K562 (cell line): ENCODE measurements around the gene TARP.

Source experiments
- ATAC-seq: fragments of 200-7000 bp; cut with Tn5 transposase; 3 replicates; pipeline ENCODE4 v1.9.1; 2020; ENCODE audit warnings: moderate library complexity
- BruUV-seq: library from RNA; stranded (reverse); fragments of 400-500 nt; replicated peaks from 2 replicates; lab custom pipeline; 2021; lab: Mats Ljungman, UMichigan
- CTCF ChIA-PET: fragments of 300-600 bp; formaldehyde crosslinking; extraction: SDS; loops from one replicate; lab custom pipeline; 2021; ENCODE audit warnings: low intra/inter-chr PET ratio; lab: Yijun Ruan, JAX
- POLR2A ChIA-PET: fragments of 300-600, 350-650 bp; sonication (Branson Sonifier 250); formaldehyde crosslinking; extraction: SDS; loops from one replicate; lab custom pipeline; 2021; ENCODE audit warnings: antibody characterized with exemption, inconsistent platforms; lab: Yijun Ruan, JAX
- DNase-seq, 4 experiments: peaks; one replicate each; pipeline versions ENCODE4 v3.0.0 to v3.0.0-alpha.2; 2011 to 2018; ENCODE audit warnings: low spot score in 3 of 4, mixed read lengths in 3 of 4; ENCODE audit errors: extremely low read depth in 1 of 4
- FAIRE-seq: peaks from 2 replicates; lab custom pipeline; 2011; peaks lifted over from hg19 to GRCh38; lab: Jason Lieb, UNC
- H2AFZ ChIP-seq: 2 replicates; pipeline ENCODE4 v1.6.0; 2011; ENCODE audit warnings: low read depth, low read length, control low read depth, inconsistent platforms
- H3K27ac ChIP-seq: fragments of 200-600 bp; 3 replicates; pipeline ENCODE4 v1.8.0; 2011; ENCODE audit warnings: low read depth, mild to moderate bottlenecking, control low read depth, inconsistent platforms, low read length, moderate library complexity, mixed read lengths; ENCODE audit errors: extremely low read depth
- H3K27me3 ChIP-seq, 2 experiments: fragments of 300-600 bp in 1 of 2; 2 replicates in 1 of 2; 3 replicates in 1 of 2; pipeline versions ENCODE4 v1.6.0 to v1.8.0; 2011; ENCODE audit warnings: inconsistent platforms in 2 of 2, low read length in 2 of 2, mild to moderate bottlenecking in 1 of 2, mixed read lengths in 1 of 2, moderate library complexity in 1 of 2; ENCODE audit not compliant: control insufficient read depth in 2 of 2, insufficient read depth in 2 of 2
- H3K36me3 ChIP-seq: fragments of 300-600 bp; 3 replicates; pipeline ENCODE4 v1.8.0; 2011; ENCODE audit warnings: mild to moderate bottlenecking, low read length, inconsistent platforms; ENCODE audit not compliant: control insufficient read depth, insufficient read depth
- H3K4me1 ChIP-seq, 2 experiments: fragments of 200-600 bp in 1 of 2; replicated peaks in 1 of 2; 2 replicates in 1 of 2; 3 replicates in 1 of 2; pipeline versions ENCODE4 v1.5.1 to v1.8.0; 2011; ENCODE audit warnings: inconsistent platforms in 2 of 2, low read length in 2 of 2, mild to moderate bottlenecking in 1 of 2, mixed read lengths in 1 of 2, moderate library complexity in 1 of 2; ENCODE audit not compliant: control insufficient read depth in 2 of 2, insufficient read depth in 2 of 2
- H3K4me2 ChIP-seq: 2 replicates; pipeline ENCODE4 v1.6.1; 2011; ENCODE audit warnings: low read length, control low read depth, inconsistent platforms, mixed read lengths; ENCODE audit not compliant: insufficient read depth
- H3K4me3 ChIP-seq: fragments of 200-600 bp; sonication (generic), shearing (Covaris generic); 2 replicates; pipeline ENCODE4 v1.5.1; 2016; ENCODE audit warnings: control low read depth, inconsistent platforms
- H3K79me2 ChIP-seq: fragments of 200-600 bp; 3 replicates; pipeline ENCODE4 v1.8.0; 2011; ENCODE audit warnings: low read length, inconsistent platforms; ENCODE audit not compliant: control insufficient read depth, insufficient read depth
- H3K9ac ChIP-seq, 2 experiments: 2 replicates each; pipeline versions ENCODE4 v1.6.0 to v1.6.1; 2011; ENCODE audit warnings: low read depth in 2 of 2, low read length in 2 of 2, control low read depth in 1 of 2, inconsistent platforms in 1 of 2, mild to moderate bottlenecking in 1 of 2, mixed read lengths in 1 of 2; ENCODE audit not compliant: insufficient read depth in 1 of 2
- H3K9me1 ChIP-seq: one replicate; pipeline ENCODE4 v1.6.0; 2011; ENCODE audit warnings: inconsistent platforms, mild to moderate bottlenecking, low read length, moderate library complexity; ENCODE audit not compliant: control insufficient read depth, insufficient read depth
- H3K9me3 ChIP-seq: replicated peaks from 2 replicates; pipeline ENCODE4 v1.5.1; 2011; ENCODE audit warnings: low read depth, low read length, inconsistent platforms; ENCODE audit not compliant: control insufficient read depth, insufficient read depth
- H4K20me1 ChIP-seq: replicated peaks from 2 replicates; pipeline ENCODE4 v1.6.1; 2011; ENCODE audit warnings: low read length, inconsistent platforms, mixed read lengths; ENCODE audit not compliant: control insufficient read depth, insufficient read depth
- BDP1 ChIP-seq: IDR thresholded peaks from 3 replicates; pipeline ENCODE4 v1.6.1; 2011; ENCODE audit not compliant: insufficient read length, insufficient read depth
- HNRNPK ChIP-seq: fragments of 200-400 bp; formaldehyde crosslinking; IDR thresholded peaks from one replicate; pipeline ENCODE4 v1.6.1; 2018; ENCODE audit warnings: mild to moderate bottlenecking, low read depth, low read length; ENCODE audit not compliant: poor library complexity, severe bottlenecking
- SRF ChIP-seq, 2 experiments: fragments of 250-450, 450-650 bp in 1 of 2; sonication (Bioruptor Pico) in 1 of 2; sonication (generic) in 1 of 2; formaldehyde crosslinking; IDR thresholded peaks; 2 replicates each; pipeline versions ENCODE4 v1.5.0 to v1.5.1; 2020 to 2022; ENCODE audit warnings: mild to moderate bottlenecking in 1 of 2, missing genetic modification reagents in 1 of 2
- ZNF121 ChIP-seq: sonication (generic); formaldehyde crosslinking; conservative IDR thresholded peaks from 2 replicates; pipeline ENCODE4 v1.8.0; 2022; ENCODE audit warnings: missing genetic modification reagents
- WGBS: fragments of 100-300 bp; shearing (Covaris generic); methylation state at CpG from one replicate; pipeline ENCODE4 v1.1.6; 2016; ENCODE audit warnings: low coverage, mixed read lengths; ENCODE audit not compliant: insufficient coverage; ENCODE audit errors: missing lambda C conversion rate; 5-methylcytosine and 5-hydroxymethylcytosine counted together
- in situ Hi-C: fragments of 300-500 bp; cut with MboI; formaldehyde crosslinking; loops from 4 replicates; pipeline ENCODE4 v1.15.0; 2018; ENCODE audit warnings: inconsistent platforms, mixed read lengths
- intact Hi-C: fragments of 100-400 bp; cut with micrococcal nuclease; formaldehyde crosslinking; loops from 2 replicates; pipeline ENCODE4 v1.14.2; 2022
- TF ChIP-seq, protein P1 (sequence below): fragments of 450-650 bp; formaldehyde crosslinking; IDR thresholded peaks from 2 replicates; pipeline ENCODE4 v1.4.0; 2020; ENCODE audit warnings: mild to moderate bottlenecking, mixed read lengths
- TF ChIP-seq, protein P2 (sequence below), 2 experiments: fragments of 450-650 bp; conservative IDR thresholded peaks; 2 replicates each; pipeline ENCODE4 v1.6.1; 2017; ENCODE audit warnings: mild to moderate bottlenecking in 2 of 2, moderate library complexity in 2 of 2

The TARP gene

DNA sequence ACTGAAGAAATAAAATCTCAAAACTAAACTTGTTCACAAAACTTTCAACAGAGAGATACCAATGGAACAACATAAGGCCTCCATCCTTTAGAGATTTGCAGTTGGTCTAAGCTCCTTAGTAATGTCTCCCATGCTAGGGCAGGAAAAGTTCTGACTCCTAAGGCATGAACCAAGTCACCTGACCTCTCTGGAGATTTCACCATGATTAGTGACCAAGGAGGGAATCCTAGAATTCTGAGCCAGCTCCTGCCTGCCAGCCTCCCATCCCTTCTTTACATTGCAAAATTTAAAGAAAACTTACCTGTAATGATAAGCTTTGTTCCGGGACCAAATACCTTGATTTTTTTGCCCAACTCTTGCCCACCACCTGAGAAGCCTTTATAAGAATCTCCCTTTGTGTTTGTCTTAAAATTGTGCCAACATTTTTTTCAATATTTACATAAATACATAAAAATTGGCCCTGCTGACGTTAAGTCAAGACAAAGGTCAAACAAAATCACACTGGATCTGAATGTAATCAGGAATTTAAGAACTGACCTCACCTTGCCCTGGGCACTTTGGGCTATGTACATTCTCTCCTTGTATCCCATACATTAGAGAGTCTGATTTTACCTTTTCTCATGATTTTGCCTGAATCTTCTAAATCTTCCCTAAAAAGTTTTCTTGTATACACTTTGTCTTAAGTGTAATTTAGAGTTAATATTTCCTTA is at the start of gene TARP:
Gene TARP (minus strand): TSS at position 351 of the 710 bp plus-strand sequence.
- Histone ChIP-seq H3K27me3 (no peaks in the 10 kb centered on the region), H4K20me1 (no peaks in the 10 kb centered on the region), H3K79me2 (no peaks in the 10 kb centered on the region), H3K4me3 (no peak within 1 kb of the TSS), H3K27ac (no peak within 1 kb of the TSS), H3K4me2 (no peak within 1 kb of the TSS), H3K9me1 (no peaks in the 10 kb centered on the region), H3K9me3 (no peaks in the 10 kb centered on the region), H3K36me3 (no peaks in the 10 kb centered on the region), H2AFZ (no peak within 1 kb of the TSS), H3K4me1 (no peaks in the 10 kb centered on the region; a peak in 1 of 5 replicates), H3K9ac (no peak within 1 kb of the TSS)
- no peak for ATAC-seq
- no peak for TF ChIP-seq ZNF121 (CRISPR knock-in tag)
- TF ChIP-seq, protein P1, sequence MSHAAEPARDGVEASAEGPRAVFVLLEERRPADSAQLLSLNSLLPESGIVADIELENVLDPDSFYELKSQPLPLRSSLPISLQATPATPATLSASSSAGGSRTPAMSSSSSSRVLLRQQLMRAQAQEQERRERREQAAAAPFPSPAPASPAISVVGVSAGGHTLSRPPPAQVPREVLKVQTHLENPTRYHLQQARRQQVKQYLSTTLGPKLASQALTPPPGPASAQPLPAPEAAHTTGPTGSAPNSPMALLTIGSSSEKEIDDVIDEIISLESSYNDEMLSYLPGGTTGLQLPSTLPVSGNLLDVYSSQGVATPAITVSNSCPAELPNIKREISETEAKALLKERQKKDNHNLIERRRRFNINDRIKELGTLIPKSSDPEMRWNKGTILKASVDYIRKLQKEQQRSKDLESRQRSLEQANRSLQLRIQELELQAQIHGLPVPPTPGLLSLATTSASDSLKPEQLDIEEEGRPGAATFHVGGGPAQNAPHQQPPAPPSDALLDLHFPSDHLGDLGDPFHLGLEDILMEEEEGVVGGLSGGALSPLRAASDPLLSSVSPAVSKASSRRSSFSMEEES (CRISPR knock-in tag) = peak; percentile 4; the same call in 1 of the 2 replicates
- no peak for TF ChIP-seq SRF (CRISPR knock-in tag; IDR thresholded peaks at IDR 0.05)
- TF ChIP-seq, protein P2, sequence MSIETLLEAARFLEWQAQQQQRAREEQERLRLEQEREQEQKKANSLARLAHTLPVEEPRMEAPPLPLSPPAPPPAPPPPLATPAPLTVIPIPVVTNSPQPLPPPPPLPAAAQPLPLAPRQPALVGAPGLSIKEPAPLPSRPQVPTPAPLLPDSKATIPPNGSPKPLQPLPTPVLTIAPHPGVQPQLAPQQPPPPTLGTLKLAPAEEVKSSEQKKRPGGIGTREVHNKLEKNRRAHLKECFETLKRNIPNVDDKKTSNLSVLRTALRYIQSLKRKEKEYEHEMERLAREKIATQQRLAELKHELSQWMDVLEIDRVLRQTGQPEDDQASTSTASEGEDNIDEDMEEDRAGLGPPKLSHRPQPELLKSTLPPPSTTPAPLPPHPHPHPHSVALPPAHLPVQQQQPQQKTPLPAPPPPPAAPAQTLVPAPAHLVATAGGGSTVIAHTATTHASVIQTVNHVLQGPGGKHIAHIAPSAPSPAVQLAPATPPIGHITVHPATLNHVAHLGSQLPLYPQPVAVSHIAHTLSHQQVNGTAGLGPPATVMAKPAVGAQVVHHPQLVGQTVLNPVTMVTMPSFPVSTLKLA (conservative IDR thresholded peaks at IDR 0.05) = no peak
- TF ChIP-seq BDP1 = no peak
- TF ChIP-seq HNRNPK = no peak
- 4% methylated on average over 2 of the region's 2 CpGs for WGBS
- FAIRE-seq = no peak
- no TSS peak for BruUV-seq
- intact Hi-C loops (no loop called here), in situ Hi-C loops (no loop called here)
- DNase-seq = no peak
- ChIA-PET CTCF (no interaction called here), POLR2A (interaction anchor here (0.6 to 2.1 kb wide), 4 partner anchors 11 to 52 kb away, joined by 3 to 6 read pairs (median 3); no protein-coding TSS in a partner anchor)
